RWPE1 (cell line): ENCODE measurements around the gene RTL9.

Source experiments
- CTCF ChIA-PET: fragments of 350-600 bp; sonication (Branson Sonifier 250); formaldehyde crosslinking; extraction: SDS; loops from one replicate; lab custom pipeline; 2021; lab: Yijun Ruan, JAX
- POLR2A ChIA-PET: fragments of 400-600 bp; formaldehyde crosslinking; extraction: SDS; loops from one replicate; lab custom pipeline; 2020; ENCODE audit warnings: antibody characterized with exemption; ENCODE audit not compliant: low non-redundant PET; lab: Yijun Ruan, JAX
- DNase-seq: peaks from one replicate; pipeline ENCODE4 v3.0.0; 2012; ENCODE audit warnings: low spot score
- H3K27ac ChIP-seq: fragments of 450-650 bp; 2 replicates; pipeline ENCODE4 v1.5.1; 2017
- CTCF ChIP-seq: fragments of 450-650 bp; conservative IDR thresholded peaks from 2 replicates; pipeline ENCODE4 v1.5.1; 2017; ENCODE audit warnings: low read depth, mild to moderate bottlenecking

The RTL9 gene

GRCh38 chrX:110381216-110381615, 22.6 kb downstream of the RTL9 start:
- DNase-seq, result no peak
- CTCF ChIA-PET, result no interaction called here
- no peak for TF ChIP-seq CTCF
- POLR2A ChIA-PET, result no interaction called here
- no peak overlapping the region for H3K27ac ChIP-seq

DNA sequence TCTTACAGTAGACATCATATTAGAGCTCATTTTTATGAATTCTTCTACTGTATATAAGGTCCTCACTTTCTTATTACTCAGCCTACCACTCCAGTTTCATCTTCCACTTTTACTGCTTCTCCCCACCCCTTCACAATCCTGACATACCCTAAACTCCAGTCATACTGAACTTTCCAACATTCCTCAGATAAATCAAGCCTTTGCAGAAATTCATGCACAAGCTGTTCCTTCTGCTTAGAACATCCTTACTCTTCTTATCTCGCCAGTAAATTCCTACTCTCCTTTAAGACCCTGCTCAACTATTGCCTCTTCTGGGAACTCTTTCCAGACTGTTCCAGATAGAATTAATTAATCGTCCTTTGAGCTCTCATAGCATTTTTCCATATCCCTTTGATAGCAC, 24.8 kb downstream of the RTL9 start:
- POLR2A ChIA-PET, result no interaction called here
- DNase-seq, result no peak
- CTCF ChIA-PET, result no interaction called here
- no peak overlapping the region for H3K27ac ChIP-seq
- TF ChIP-seq CTCF, result no peak

- DNase-seq, result no peak
- CTCF ChIA-PET, result interaction anchor here (0.6 kb wide), 1 partner anchor 899 kb away, joined by 3 read pairs; no protein-coding TSS in a partner anchor
- no peak overlapping the region for H3K27ac ChIP-seq
- TF ChIP-seq CTCF, result no peak
- POLR2A ChIA-PET, result no interaction called here
Measured at GRCh38 chrX:110384490-110384889, 25.8 kb downstream of the RTL9 start.

DNA sequence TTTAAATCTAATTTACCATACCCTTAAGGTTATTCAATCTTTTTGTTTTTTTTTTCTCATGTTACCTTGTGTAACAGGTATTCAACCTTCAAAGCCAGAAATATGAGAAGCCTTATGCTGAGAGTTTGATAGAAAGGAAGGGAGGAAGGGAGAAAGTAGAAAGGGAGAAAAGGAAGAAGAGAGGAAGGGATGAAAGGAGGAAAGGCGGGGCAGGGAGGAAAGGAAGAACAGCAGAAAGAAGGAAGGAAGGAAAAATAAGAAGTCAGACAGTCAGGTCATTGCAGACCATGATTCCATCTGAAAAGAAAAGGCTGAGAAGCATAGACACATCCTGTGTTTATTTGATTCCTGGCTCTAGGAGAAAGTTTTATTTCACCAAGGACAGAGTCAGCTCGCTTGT, 30.9 kb downstream of the RTL9 start:
- H3K27ac ChIP-seq, result no peak overlapping the region
- DNase-seq, result no peak
- TF ChIP-seq CTCF, result no peak
- CTCF ChIA-PET, result no interaction called here
- POLR2A ChIA-PET, result no interaction called here

DNA sequence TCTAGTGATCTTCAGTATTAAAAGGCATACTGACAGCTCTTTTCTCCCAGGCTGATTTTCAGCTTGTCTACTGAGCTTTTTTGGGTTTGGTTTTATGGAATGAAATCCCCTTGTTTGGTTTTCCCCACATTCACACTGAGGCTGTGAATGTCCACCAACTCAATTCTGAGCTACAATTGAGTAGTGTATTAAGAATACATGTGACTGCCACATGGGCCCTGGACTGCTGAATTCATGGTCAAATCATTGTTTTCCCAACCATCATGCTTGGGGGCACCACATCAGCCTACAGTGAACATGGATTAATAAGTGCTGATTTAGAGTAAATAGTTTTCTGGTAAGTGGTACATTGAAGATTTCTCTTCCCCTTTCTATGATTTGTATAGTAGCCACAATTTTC, 32.4 kb downstream of the RTL9 start:
- H3K27ac ChIP-seq, result no peak overlapping the region
- POLR2A ChIA-PET, result no interaction called here
- no peak for TF ChIP-seq CTCF
- CTCF ChIA-PET, result no interaction called here
- no peak for DNase-seq

GRCh38 chrX:110394651-110395050, 36.0 kb downstream of the RTL9 start:
- CTCF ChIA-PET, result no interaction called here
- TF ChIP-seq CTCF, result no peak
- peak; percentile 62 for DNase-seq
- H3K27ac ChIP-seq, result peak overlapping the region; percentile 84
- POLR2A ChIA-PET, result no interaction called here

DNA sequence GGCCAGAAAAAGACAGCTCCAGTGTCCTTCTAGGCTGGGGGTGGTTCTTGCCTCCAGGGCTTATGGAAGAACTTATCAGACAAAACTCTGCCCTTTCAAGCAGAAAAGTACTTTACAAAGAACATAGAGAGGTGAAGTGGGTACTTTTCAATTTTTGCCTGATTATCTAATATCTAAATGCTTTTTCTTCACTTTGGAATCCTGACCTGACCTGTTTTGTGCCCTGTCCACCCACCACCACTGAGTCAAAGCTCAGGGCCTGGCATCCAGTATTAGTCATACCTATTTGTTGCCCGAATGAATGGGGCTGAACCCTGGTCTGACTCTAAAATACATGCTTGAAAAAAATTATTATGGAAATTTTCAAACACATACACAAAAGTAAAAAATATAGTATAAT, 37.2 kb downstream of the RTL9 start:
- CTCF ChIA-PET, result no interaction called here
- no peak for TF ChIP-seq CTCF
- H3K27ac ChIP-seq, result peak overlapping the region; percentile 84
- POLR2A ChIA-PET, result interaction anchor here (0.6 kb wide), 1 partner anchor 199 kb away, joined by 3 read pairs; no protein-coding TSS in a partner anchor
- peak; percentile 53 for DNase-seq
